Thoracic aorta (tissue), 2 donors: ENCODE results near the gene KCNC3. TPM values are rescaled to one million over a fixed set of nuclear protein-coding genes. Genes with fewer than 3 reads are reported as not detected.
"Not testable (repeated sequence)": the region's sequence is repeated elsewhere in the genome, so short reads cannot be mapped to it uniquely, and the experiment has no call there.

Experiments used
- ATAC-seq: fragments of 150-250 bp; one replicate; pipeline ENCODE4 v1.8.0; 2017; ENCODE audit warnings: low read depth; ENCODE audit not compliant: insufficient number of reproducible peaks, low FRiP score
- DNase-seq: peaks from one replicate; pipeline ENCODE4 v3.0.0-alpha.2; 2020; ENCODE audit warnings: low spot score
- H3K27ac ChIP-seq, 2 donors: fragments of 200-600 bp; sonication (generic); 1 replicate in 1 of 2; 2 replicates in 1 of 2; pipeline ENCODE4 v1.5.1; 2016; ENCODE audit warnings: mild to moderate bottlenecking in 2 of 2, moderate library complexity in 2 of 2
- H3K27me3 ChIP-seq: fragments of 200-600 bp; sonication (generic); replicated peaks from 2 replicates; pipeline ENCODE4 v1.6.0; 2016; ENCODE audit warnings: mild to moderate bottlenecking; ENCODE audit not compliant: insufficient read depth
- H3K36me3 ChIP-seq: fragments of 200-600 bp; sonication (generic); one replicate; pipeline ENCODE4 v1.5.1; 2016
- H3K4me1 ChIP-seq, 2 donors: fragments of 200-600 bp; sonication (generic); 1 replicate in 1 of 2; 2 replicates in 1 of 2; pipeline versions ENCODE4 v1.5.1 to v1.6.0; 2016; ENCODE audit warnings: low read depth in 2 of 2, mild to moderate bottlenecking in 1 of 2; ENCODE audit not compliant: control insufficient read depth in 1 of 2
- H3K4me3 ChIP-seq: fragments of 200-600 bp; sonication (generic); 2 replicates; pipeline ENCODE4 v1.5.1; 2016; ENCODE audit warnings: mild to moderate bottlenecking
- H3K9me3 ChIP-seq: fragments of 200-600 bp; sonication (generic); 2 replicates; pipeline ENCODE4 v1.5.1; 2016
- total RNA-seq, 2 donors: library from RNA; depleted of rRNA; stranded (reverse); fragments of >200 nt; gene quantifications; one replicate each; pipeline versions ENCODE4 v1.1.0 to v1.2.3, GENCODE V29; 2016
- TF ChIP-seq, protein P1 (sequence below): fragments of 200-600 bp; sonication (generic); IDR thresholded peaks from one replicate; pipeline ENCODE4 v1.5.1; 2019; ENCODE audit warnings: antibody characterized with exemption

Gene KCNC3
- total RNA-seq, 2 donors from 2014 or later = 1.3 to 4.2 TPM

DNA sequence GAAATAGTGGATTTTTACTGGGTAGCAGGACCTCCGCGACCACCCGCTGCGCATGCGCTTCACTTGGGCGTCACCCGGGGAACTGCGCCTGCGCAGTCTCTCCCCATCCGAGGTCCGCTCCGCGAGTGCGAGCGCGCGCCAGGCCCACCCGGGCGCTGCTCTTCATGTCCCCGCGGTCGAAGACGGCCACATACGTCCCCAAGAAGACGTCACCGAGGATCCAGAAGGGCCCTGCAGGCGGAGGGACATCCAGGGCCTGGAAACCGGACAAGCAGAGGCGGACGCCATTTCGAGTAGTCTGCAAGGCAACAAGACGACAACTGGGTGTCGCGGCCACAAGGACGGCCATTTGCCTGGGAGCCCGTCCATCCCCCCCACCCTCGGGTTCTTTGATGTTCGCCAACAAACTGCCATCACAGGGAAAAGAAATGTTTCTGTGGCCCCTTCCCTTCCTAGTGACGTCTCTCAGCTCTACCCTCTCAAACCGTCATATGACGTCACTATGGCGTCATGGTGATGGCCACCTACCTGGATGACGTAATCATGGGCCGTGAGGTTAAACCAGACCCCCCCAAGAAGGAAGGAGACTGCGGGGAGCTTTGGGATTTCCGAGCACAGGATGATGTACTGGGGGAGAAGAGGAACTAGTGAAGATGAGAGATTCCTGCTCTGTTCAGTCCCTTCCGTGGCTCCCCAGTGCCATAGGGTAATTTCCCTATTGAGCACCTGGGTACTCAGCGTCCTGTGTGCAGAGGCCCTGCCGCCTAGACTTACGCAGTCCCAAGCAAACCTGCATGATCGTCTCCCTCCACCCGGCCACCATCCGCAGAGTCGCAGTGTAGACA is 29.5 kb upstream of the KCNC3 start:
- TF ChIP-seq, protein P1, sequence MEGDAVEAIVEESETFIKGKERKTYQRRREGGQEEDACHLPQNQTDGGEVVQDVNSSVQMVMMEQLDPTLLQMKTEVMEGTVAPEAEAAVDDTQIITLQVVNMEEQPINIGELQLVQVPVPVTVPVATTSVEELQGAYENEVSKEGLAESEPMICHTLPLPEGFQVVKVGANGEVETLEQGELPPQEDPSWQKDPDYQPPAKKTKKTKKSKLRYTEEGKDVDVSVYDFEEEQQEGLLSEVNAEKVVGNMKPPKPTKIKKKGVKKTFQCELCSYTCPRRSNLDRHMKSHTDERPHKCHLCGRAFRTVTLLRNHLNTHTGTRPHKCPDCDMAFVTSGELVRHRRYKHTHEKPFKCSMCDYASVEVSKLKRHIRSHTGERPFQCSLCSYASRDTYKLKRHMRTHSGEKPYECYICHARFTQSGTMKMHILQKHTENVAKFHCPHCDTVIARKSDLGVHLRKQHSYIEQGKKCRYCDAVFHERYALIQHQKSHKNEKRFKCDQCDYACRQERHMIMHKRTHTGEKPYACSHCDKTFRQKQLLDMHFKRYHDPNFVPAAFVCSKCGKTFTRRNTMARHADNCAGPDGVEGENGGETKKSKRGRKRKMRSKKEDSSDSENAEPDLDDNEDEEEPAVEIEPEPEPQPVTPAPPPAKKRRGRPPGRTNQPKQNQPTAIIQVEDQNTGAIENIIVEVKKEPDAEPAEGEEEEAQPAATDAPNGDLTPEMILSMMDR = no peak
- no peaks in the 10 kb centered on the region for H3K36me3 ChIP-seq
- no peaks in the 10 kb centered on the region for H3K27me3 ChIP-seq
- no peak for ATAC-seq
- H3K4me3 ChIP-seq = peak overlapping the region; percentile 83
- no peak for DNase-seq
- no peaks in the 10 kb centered on the region for H3K9me3 ChIP-seq
- peak overlapping the region in 1 of 2 donors; percentile 95 for H3K27ac ChIP-seq
- H3K4me1 ChIP-seq = peaks cover 0 to 4% of the 10 kb centered on the region in 2 donors

GRCh38 chr19:50357178-50358100 is 28.3 kb upstream of the KCNC3 start:
- H3K4me1 ChIP-seq = peaks cover 0 to 4% of the 10 kb centered on the region in 2 donors
- H3K27me3 ChIP-seq = no peaks in the 10 kb centered on the region
- no peaks in the 10 kb centered on the region for H3K36me3 ChIP-seq
- peak overlapping the region; percentile 83 for H3K4me3 ChIP-seq
- peak; percentile 76 for ATAC-seq
- peak overlapping the region; percentile 92 to 95 for H3K27ac ChIP-seq
- TF ChIP-seq, protein P1 = peak; percentile 89
- DNase-seq = peak; percentile 24
- H3K9me3 ChIP-seq = no peaks in the 10 kb centered on the region

DNA sequence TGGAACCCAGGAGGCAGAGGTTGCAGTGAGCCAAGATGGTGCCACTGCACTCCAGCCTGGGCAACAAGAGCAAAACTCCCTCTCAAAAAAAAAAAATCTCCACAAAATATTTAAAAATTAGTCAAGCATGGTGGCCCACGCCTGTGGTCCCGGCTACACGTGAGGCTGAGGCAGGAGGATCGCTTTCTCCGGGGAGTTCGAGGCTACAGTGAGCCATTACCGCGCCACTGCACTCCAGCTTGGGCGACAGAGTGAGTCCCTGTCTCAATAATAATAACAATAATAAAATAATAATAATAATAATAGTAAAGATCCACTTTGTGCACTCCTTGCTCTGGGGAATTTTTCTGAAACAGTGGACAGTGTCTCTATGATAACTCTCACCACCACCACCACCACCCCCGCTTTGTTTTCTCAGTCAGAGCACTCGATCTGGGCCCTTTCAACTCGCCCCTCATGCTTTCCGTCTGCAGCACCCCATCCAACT is 27.6 kb upstream of the KCNC3 start:
- TF ChIP-seq, protein P1 = no peak
- peaks cover 0 to 4% of the 10 kb centered on the region in 2 donors for H3K4me1 ChIP-seq
- H3K9me3 ChIP-seq = no peaks in the 10 kb centered on the region
- DNase-seq (no peak), ATAC-seq (no peak)
- no peaks in the 10 kb centered on the region for H3K27me3 ChIP-seq
- H3K4me3 ChIP-seq = peak overlapping the region; percentile 83
- H3K27ac ChIP-seq = peak overlapping the region in 1 of 2 donors; percentile 95
- H3K36me3 ChIP-seq = no peaks in the 10 kb centered on the region

- not testable (repeated sequence) for H3K4me3 ChIP-seq, ATAC-seq, H3K27ac ChIP-seq, H3K36me3 ChIP-seq, H3K27me3 ChIP-seq, H3K9me3 ChIP-seq, DNase-seq, H3K4me1 ChIP-seq
Measured at GRCh38 chr19:50353487-50353880, 24.3 kb upstream of the KCNC3 start.

DNA sequence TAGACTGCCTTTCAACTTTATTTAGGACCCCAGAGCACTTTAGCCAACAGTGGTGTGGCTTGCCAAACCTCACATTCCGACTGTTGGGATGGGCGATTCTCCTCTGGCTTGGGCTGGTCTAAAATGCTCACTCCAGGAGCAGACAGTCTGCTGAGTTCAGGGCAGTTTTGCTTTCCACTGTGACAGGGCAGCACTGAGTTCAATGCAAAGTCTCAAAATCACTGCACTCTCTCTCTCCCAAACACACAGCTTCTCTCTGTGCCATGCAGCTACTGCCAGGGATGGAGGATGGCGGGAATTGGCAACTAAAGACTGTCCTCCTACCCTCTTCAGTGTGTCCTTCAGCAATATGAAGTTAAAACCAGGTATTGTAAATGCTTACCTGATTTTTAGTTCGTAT is 23.1 kb upstream of the KCNC3 start:
- no peak for ATAC-seq
- DNase-seq = no peak
- Histone ChIP-seq H3K36me3 (no peaks in the 10 kb centered on the region), H3K27ac (no peak overlapping the region), H3K27me3 (no peaks in the 10 kb centered on the region), H3K4me3 (no peak overlapping the region), H3K4me1 (no peaks in the 10 kb centered on the region), H3K9me3 (no peaks in the 10 kb centered on the region)
- TF ChIP-seq, protein P1 = no peak
